22Rv1 (cell line): ENCODE measurements around the gene C6orf15.

Source experiments
- ZFX ChIP-seq: fragments of 450-650 bp; IDR thresholded peaks from 2 replicates; pipeline ENCODE4 v1.6.1; 2017; ENCODE audit warnings: antibody characterized with exemption, borderline replicate concordance
- TF ChIP-seq, protein P1 (sequence below): fragments of 450-650 bp; IDR thresholded peaks from 2 replicates; pipeline ENCODE4 v1.5.1; 2017; ENCODE audit warnings: mild to moderate bottlenecking

DNA sequence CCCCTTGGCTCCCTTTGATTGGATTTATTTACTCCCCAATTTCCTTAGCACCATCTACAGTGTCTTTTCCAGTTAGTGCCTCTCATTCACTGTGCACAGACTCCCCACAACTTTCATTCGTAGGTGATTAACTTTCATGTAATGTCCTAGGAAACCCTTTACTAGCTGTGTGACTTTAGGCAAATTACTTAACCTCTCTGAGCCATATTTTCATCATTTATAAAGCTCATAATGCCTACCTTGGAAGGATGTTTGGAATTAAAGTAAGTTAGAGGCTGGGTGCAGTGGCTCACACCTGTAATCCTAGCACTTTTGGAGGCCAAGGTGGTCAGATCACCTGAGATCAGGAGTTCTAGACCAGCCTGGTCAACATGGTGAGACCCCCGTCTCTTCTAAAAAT, 20.1 kb downstream of the C6orf15 start:
- TF ChIP-seq, protein P1, sequence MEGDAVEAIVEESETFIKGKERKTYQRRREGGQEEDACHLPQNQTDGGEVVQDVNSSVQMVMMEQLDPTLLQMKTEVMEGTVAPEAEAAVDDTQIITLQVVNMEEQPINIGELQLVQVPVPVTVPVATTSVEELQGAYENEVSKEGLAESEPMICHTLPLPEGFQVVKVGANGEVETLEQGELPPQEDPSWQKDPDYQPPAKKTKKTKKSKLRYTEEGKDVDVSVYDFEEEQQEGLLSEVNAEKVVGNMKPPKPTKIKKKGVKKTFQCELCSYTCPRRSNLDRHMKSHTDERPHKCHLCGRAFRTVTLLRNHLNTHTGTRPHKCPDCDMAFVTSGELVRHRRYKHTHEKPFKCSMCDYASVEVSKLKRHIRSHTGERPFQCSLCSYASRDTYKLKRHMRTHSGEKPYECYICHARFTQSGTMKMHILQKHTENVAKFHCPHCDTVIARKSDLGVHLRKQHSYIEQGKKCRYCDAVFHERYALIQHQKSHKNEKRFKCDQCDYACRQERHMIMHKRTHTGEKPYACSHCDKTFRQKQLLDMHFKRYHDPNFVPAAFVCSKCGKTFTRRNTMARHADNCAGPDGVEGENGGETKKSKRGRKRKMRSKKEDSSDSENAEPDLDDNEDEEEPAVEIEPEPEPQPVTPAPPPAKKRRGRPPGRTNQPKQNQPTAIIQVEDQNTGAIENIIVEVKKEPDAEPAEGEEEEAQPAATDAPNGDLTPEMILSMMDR, result no peak
- TF ChIP-seq ZFX, result no peak
